Endothelial cell (in vitro differentiated cells): ENCODE results near the gene XXYLT1. TPM values are rescaled to one million over a fixed set of nuclear protein-coding genes. Genes with fewer than 3 reads are reported as not detected.

Experiments
- DNase-seq: peaks from one replicate; pipeline ENCODE4 v3.0.0; 2021; ENCODE audit warnings: low spot score
- H3K27ac Mint-ChIP-seq: one replicate; pipeline ENCODE4 v1.8.0; 2021; ENCODE audit warnings: mixed read lengths, inconsistent platforms; ENCODE audit not compliant: unreplicated experiment
- H3K27me3 Mint-ChIP-seq: one replicate; pipeline ENCODE4 v1.8.0; 2021; ENCODE audit warnings: mild to moderate bottlenecking, moderate library complexity, mixed read lengths, inconsistent platforms; ENCODE audit not compliant: unreplicated experiment
- H3K36me3 Mint-ChIP-seq: one replicate; pipeline ENCODE4 v1.8.0; 2021; ENCODE audit warnings: mild to moderate bottlenecking, low read depth, mixed read lengths, inconsistent platforms; ENCODE audit not compliant: unreplicated experiment
- H3K4me1 Mint-ChIP-seq: one replicate; pipeline ENCODE4 v1.8.0; 2021; ENCODE audit warnings: mild to moderate bottlenecking, mixed read lengths, inconsistent platforms; ENCODE audit not compliant: unreplicated experiment
- H3K4me3 Mint-ChIP-seq: one replicate; pipeline ENCODE4 v1.8.0; 2021; ENCODE audit warnings: mild to moderate bottlenecking, mixed read lengths, inconsistent platforms; ENCODE audit not compliant: unreplicated experiment
- H3K9me3 Mint-ChIP-seq: one replicate; pipeline ENCODE4 v1.8.0; 2021; ENCODE audit warnings: mixed read lengths, inconsistent platforms; ENCODE audit not compliant: unreplicated experiment
- CTCF ChIP-seq: fragments of 200-600 bp; sonication (generic); IDR thresholded peaks from one replicate; pipeline ENCODE4 v1.5.0; 2021; ENCODE audit warnings: antibody characterized with exemption; ENCODE audit not compliant: unreplicated experiment
- total RNA-seq: library from RNA; stranded (reverse); fragmentation: NEBNext Ultra II Directional; extraction: Animal tissue kit (Norgen Biotek cat#: 25700); gene quantifications from one replicate; pipeline ENCODE4 v1.2.1, GENCODE V29; 2021; ENCODE audit not compliant: unreplicated experiment

Gene XXYLT1
- total RNA-seq, 1 donor from 2014 or later, result 25.0 TPM

DNA sequence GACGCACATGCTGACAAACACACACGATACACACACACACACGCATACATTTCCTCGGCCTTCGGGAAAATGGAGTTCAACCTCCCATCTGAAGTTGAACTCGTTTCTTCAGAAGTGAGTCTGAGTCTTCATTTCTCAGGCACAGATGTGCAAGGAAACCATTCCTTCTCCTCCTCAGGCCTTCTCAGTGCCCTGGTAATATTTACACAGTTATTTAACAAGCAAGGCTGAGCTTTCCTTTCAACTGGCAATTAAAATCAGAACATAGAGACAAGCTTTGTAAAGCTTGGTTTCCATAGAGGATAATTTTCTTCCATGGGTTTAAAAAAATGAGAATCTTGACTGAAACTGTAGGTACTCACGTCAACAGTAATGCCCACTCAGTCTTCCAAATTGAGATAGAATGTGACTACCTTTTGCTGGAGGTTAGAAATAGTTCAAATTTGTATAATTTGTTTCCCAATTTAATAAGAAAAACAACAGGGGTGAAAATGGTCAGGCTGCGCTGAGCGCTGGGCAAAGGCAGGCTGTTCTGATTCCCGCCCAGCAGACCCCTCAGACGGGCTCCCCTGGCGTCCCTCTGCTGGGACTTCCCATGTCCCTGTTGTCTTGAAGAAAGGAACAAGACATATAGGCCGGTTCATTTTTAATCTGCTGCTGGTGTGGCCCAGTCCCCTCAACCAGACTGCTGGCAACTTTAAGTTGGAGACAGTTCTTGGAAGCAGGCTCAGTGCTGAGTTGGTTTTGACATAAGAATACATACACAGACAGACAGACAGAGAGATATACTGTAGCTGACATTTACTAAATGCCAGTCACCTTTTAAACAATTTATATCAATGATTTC lies 174.3 kb downstream of the XXYLT1 start:
- Mint-ChIP-seq H3K27ac (no peak overlapping the region), H3K27me3 (peaks cover 15% of the 10 kb centered on the region), H3K4me3 (no peak overlapping the region), H3K4me1 (peaks cover 22% of the 10 kb centered on the region), H3K9me3 (no peaks in the 10 kb centered on the region), H3K36me3 (peaks cover 9% of the 10 kb centered on the region)
- no peak for DNase-seq
- no peak for TF ChIP-seq CTCF

DNA sequence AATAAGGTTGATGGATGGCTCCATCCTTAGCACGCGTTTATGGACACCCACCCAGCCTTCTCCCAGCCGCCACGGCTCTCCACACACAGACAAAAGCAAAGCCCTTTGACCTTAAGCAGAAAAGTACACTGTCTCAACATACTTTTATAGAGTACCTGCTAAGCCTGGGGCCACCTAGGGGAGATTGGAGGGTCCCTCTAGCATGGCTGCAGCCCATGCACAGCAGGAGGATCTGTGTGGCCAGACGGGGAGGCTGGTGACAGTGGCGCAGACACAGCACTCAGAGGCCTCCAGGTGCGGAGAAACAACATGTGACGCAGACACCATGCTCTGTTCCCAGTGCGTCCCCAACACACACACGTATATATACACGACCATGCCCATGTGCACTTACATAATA lies 174.9 kb downstream of the XXYLT1 start:
- Mint-ChIP-seq H3K36me3 (peaks cover 9% of the 10 kb centered on the region), H3K27me3 (peaks cover 15% of the 10 kb centered on the region), H3K27ac (no peak overlapping the region), H3K4me3 (no peak overlapping the region), H3K4me1 (peaks cover 19% of the 10 kb centered on the region), H3K9me3 (no peaks in the 10 kb centered on the region)
- no peak for DNase-seq
- TF ChIP-seq CTCF, result no peak

DNA sequence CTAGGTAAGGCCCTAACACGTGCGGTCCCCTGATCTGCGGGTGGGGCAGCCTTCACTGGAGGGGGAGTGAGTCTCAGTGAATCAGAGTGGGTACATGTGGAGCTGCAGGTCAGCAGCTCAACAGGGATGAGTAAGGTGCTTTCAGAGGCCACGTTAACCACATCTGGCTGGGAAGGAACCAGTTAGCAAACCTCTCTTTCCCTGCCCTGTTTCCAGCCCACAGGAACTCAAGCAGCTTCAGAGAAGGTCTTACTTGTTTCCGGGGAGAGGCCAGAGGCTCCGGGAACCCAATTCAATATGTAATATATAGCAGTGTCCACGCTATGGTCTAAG lies 175.3 kb downstream of the XXYLT1 start:
- no peak overlapping the region for H3K27ac Mint-ChIP-seq
- peaks cover 9% of the 10 kb centered on the region for H3K36me3 Mint-ChIP-seq
- no peak for DNase-seq
- no peak for TF ChIP-seq CTCF
- no peak overlapping the region for H3K4me3 Mint-ChIP-seq
- H3K9me3 Mint-ChIP-seq, result no peaks in the 10 kb centered on the region
- H3K4me1 Mint-ChIP-seq, result peaks cover 17% of the 10 kb centered on the region
- H3K27me3 Mint-ChIP-seq, result peaks cover 14% of the 10 kb centered on the region

GRCh38 chr3:195095035-195095703 lies 175.8 kb downstream of the XXYLT1 start:
- peaks cover 14% of the 10 kb centered on the region for H3K4me1 Mint-ChIP-seq
- no peaks in the 10 kb centered on the region for H3K9me3 Mint-ChIP-seq
- H3K27me3 Mint-ChIP-seq, result peaks cover 12% of the 10 kb centered on the region
- no peak overlapping the region for H3K27ac Mint-ChIP-seq
- DNase-seq, result no peak
- no peak overlapping the region for H3K4me3 Mint-ChIP-seq
- peaks cover 9% of the 10 kb centered on the region for H3K36me3 Mint-ChIP-seq
- no peak for TF ChIP-seq CTCF
